HCT116 (cell line): Measurements from ENCODE around the gene STK17A. TPM values are rescaled to one million over a fixed set of nuclear protein-coding genes. Genes with fewer than 3 reads are reported as not detected.

ENCODE experiments used
- ATAC-seq: fragments of 200-7000 bp; cut with Tn5 transposase; 2 replicates; pipeline ENCODE4 v1.9.1; 2020; ENCODE audit warnings: mild to moderate bottlenecking, moderate library complexity
- BruUV-seq: library from RNA; stranded (reverse); fragments of 400-500 nt; replicated peaks from 2 replicates; lab custom pipeline; 2021; lab: Mats Ljungman, UMichigan
- CTCF ChIA-PET: fragments of 300-600 bp; sonication (Branson Sonifier 250); formaldehyde crosslinking; loops from one replicate; lab custom pipeline; 2021; ENCODE audit warnings: antibody characterized with exemption; lab: Charles Lee
- POLR2A ChIA-PET: fragments of 300-600, 350-600 bp; sonication (Branson Sonifier 250); formaldehyde crosslinking; loops from one replicate; lab custom pipeline; 2021; ENCODE audit warnings: antibody characterized with exemption; lab: Charles Lee
- RAD21 ChIA-PET, 2 experiments: fragments of 300-600 bp; sonication (Branson Sonifier 250); formaldehyde crosslinking; loops; one replicate each; lab custom pipeline; 2023; ENCODE audit warnings: low total read pairs in 2 of 2; ENCODE audit not compliant: uncharacterized antibody in 2 of 2, unreplicated experiment in 2 of 2, low non-redundant PET in 1 of 2; lab: Charles Lee
- DNase-seq: peaks from one replicate; pipeline ENCODE4 v3.0.0-alpha.2; 2010; ENCODE audit warnings: low read depth, low spot score
- H2AFZ ChIP-seq: fragments of 200-600 bp; shearing (Covaris generic), sonication (generic); 2 replicates; pipeline ENCODE4 v1.6.1; 2017; ENCODE audit warnings: low read depth, mixed run types, mixed read lengths, antibody characterized with exemption, low read length; ENCODE audit not compliant: poor library complexity, severe bottlenecking
- H3K27ac ChIP-seq: 2 replicates; pipeline ENCODE4 v1.5.1; 2012; ENCODE audit warnings: low read depth, low read length
- H3K27me3 ChIP-seq: fragments of 200-600 bp; sonication (generic); 2 replicates; pipeline ENCODE4 v1.6.1; 2016; ENCODE audit warnings: mixed run types, low read length, mixed read lengths; ENCODE audit not compliant: insufficient read depth
- H3K36me3 ChIP-seq, 2 experiments: fragments of 200-500 bp in 1 of 2; fragments of 200-600 bp in 1 of 2; sonication (Bioruptor generic) in 1 of 2; sonication (generic) in 1 of 2; 2 replicates each; pipeline versions ENCODE4 v1.5.1 to v1.6.1; 2014 to 2016; ENCODE audit warnings: low read length in 2 of 2, inconsistent platforms in 1 of 2, mixed read lengths in 1 of 2, mixed run types in 1 of 2; ENCODE audit not compliant: insufficient read depth in 2 of 2, control insufficient read depth in 1 of 2
- H3K4me1 ChIP-seq, 2 experiments: fragments of 200-600 bp in 1 of 2; sonication (generic) in 1 of 2; 2 replicates each; pipeline versions ENCODE4 v1.5.1 to v1.6.1; 2012 to 2017; ENCODE audit warnings: low read length in 2 of 2, inconsistent platforms in 1 of 2, mild to moderate bottlenecking in 1 of 2, mixed read lengths in 1 of 2, mixed run types in 1 of 2, moderate library complexity in 1 of 2; ENCODE audit not compliant: insufficient read depth in 2 of 2, control insufficient read depth in 1 of 2
- H3K4me2 ChIP-seq: fragments of 200-600 bp; sonication (generic); 2 replicates; pipeline ENCODE4 v1.6.1; 2017; ENCODE audit warnings: mixed run types, low read length, mixed read lengths
- H3K4me3 ChIP-seq, 2 experiments: fragments of 200-600 bp in 1 of 2; sonication (generic) in 1 of 2; replicated peaks in 1 of 2; 2 replicates each; pipeline ENCODE4 v1.5.1; 2011 to 2016; ENCODE audit warnings: low read length in 2 of 2, control low read depth in 1 of 2, low read depth in 1 of 2, mild to moderate bottlenecking in 1 of 2, mixed read lengths in 1 of 2, mixed run types in 1 of 2
- H3K79me2 ChIP-seq: fragments of 200-600 bp; sonication (generic); 2 replicates; pipeline ENCODE4 v1.6.1; 2017; ENCODE audit warnings: mild to moderate bottlenecking, mixed run types, low read length, moderate library complexity, mixed read lengths; ENCODE audit not compliant: insufficient read depth
- H3K9ac ChIP-seq: fragments of 200-600 bp; sonication (generic); 2 replicates; pipeline ENCODE4 v1.6.1; 2016; ENCODE audit warnings: low read length, mixed read lengths
- H3K9me2 ChIP-seq: fragments of 200-600 bp; sonication (generic), shearing (Covaris generic); 2 replicates; pipeline ENCODE4 v1.6.1; 2017; ENCODE audit warnings: mixed run types, mild to moderate bottlenecking, moderate library complexity; ENCODE audit not compliant: insufficient read depth
- H3K9me3 ChIP-seq, 2 experiments: fragments of 200-500 bp in 1 of 2; fragments of 200-600 bp in 1 of 2; sonication (Bioruptor generic) in 1 of 2; sonication (generic) in 1 of 2; 2 replicates each; pipeline ENCODE4 v1.6.1; 2014 to 2017; ENCODE audit warnings: low read length in 2 of 2, mixed read lengths in 2 of 2, inconsistent platforms in 1 of 2, low read depth in 1 of 2, mild to moderate bottlenecking in 1 of 2, mixed run types in 1 of 2, moderate library complexity in 1 of 2; ENCODE audit not compliant: control insufficient read depth in 1 of 2, insufficient read depth in 1 of 2
- H4K20me1 ChIP-seq: fragments of 200-600 bp; sonication (generic), shearing (Covaris generic); 2 replicates; pipeline ENCODE4 v1.6.1; 2017; ENCODE audit warnings: mixed run types, mild to moderate bottlenecking, moderate library complexity; ENCODE audit not compliant: insufficient read depth
- CBX3 ChIP-seq: IDR thresholded peaks from 2 replicates; pipeline ENCODE4 v1.6.1; 2012; ENCODE audit warnings: low read depth
- JUND ChIP-seq: IDR thresholded peaks from 2 replicates; pipeline ENCODE4 v1.6.1; 2012
- POLR2AphosphoS5 ChIP-seq: IDR thresholded peaks from 2 replicates; pipeline ENCODE4 v1.6.1; 2011; ENCODE audit warnings: mild to moderate bottlenecking, low read depth, low read length, moderate library complexity
- RAD21 ChIP-seq: IDR thresholded peaks from 2 replicates; pipeline ENCODE4 v1.6.1; 2012; ENCODE audit warnings: low read depth, mild to moderate bottlenecking
- REST ChIP-seq: IDR thresholded peaks from 2 replicates; pipeline ENCODE4 v1.6.1; 2012; ENCODE audit warnings: low read depth
- SIN3A ChIP-seq: IDR thresholded peaks from 2 replicates; pipeline ENCODE4 v1.6.1; 2012; ENCODE audit warnings: low read depth
- YY1 ChIP-seq: IDR thresholded peaks from 2 replicates; pipeline ENCODE4 v1.6.1; 2011; ENCODE audit warnings: low read length, low read depth, moderate library complexity, mild to moderate bottlenecking; ENCODE audit not compliant: insufficient replicate concordance; ENCODE audit errors: extremely low read depth
- intact Hi-C: fragments of 100-400 bp; cut with micrococcal nuclease; formaldehyde crosslinking; loops from 2 replicates; pipeline ENCODE4 v1.10.0; 2022
- total RNA-seq: library from RNA; stranded (reverse); gene quantifications from one replicate; pipeline ENCODE4 v1.2.1, GENCODE V29; 2021; ENCODE audit not compliant: unreplicated experiment

Gene STK17A
- total RNA-seq, 1 experiment from 2014 or later, result 14.8 TPM

- Histone ChIP-seq H3K4me1 (no peaks in the 10 kb centered on the region), H3K36me3 (0 out of 4 replicates have a peak, but pooled peaks cover 0 to 6% of the 10 kb centered on the region in 2 experiments), H3K4me3 (no peak overlapping the region), H3K27me3 (no peaks in the 10 kb centered on the region), H2AFZ (no peak overlapping the region)
- ATAC-seq, result no peak
- RAD21 ChIA-PET, result no interaction called here
- no peak for TF ChIP-seq SIN3A
- TF ChIP-seq JUND, result no peak
- no peak for TF ChIP-seq CBX3
- TF ChIP-seq POLR2AphosphoS5, result no peak
- no peak for TF ChIP-seq YY1
- TF ChIP-seq RAD21, result no peak
- no peak for TF ChIP-seq REST
- TF ChIP-seq, all 23 proteins: peak for 0
- H3K9me3 ChIP-seq, result peaks cover 0 to 8% of the 10 kb centered on the region in 2 experiments; a peak in 1 of 4 replicates
- ChIA-PET POLR2A (no interaction called here), CTCF (interaction anchor here (1.7 kb wide), 1 partner anchor 19 kb away, joined by 4 read pairs; the partner anchor contains the start of gene STK17A)
- H4K20me1 ChIP-seq, result no peaks in the 10 kb centered on the region
- intact Hi-C loops, result no loop called here
- no peak overlapping the region for H3K27ac ChIP-seq
- peaks cover 10% of the 10 kb centered on the region for H3K79me2 ChIP-seq
- no peak for DNase-seq
- no peaks in the 10 kb centered on the region for H3K9me2 ChIP-seq
- BruUV-seq, result no TSS peak
- no peak overlapping the region for H3K9ac ChIP-seq
- H3K4me2 ChIP-seq, result no peak overlapping the region
These were observed 19.3 kb downstream of the STK17A start for GRCh38 chr7:43602256-43602655.
